K562 (cell line): ENCODE data around the gene EVA1B. TPM values are rescaled to one million over a fixed set of nuclear protein-coding genes. Genes with fewer than 3 reads are reported as not detected.

Source experiments
- ATAC-seq: fragments of 200-7000 bp; cut with Tn5 transposase; 3 replicates; pipeline ENCODE4 v1.9.1; 2020; ENCODE audit warnings: moderate library complexity
- BruUV-seq: library from RNA; stranded (reverse); fragments of 400-500 nt; replicated peaks from 2 replicates; lab custom pipeline; 2021; lab: Mats Ljungman, UMichigan
- CTCF ChIA-PET: fragments of 300-600 bp; formaldehyde crosslinking; extraction: SDS; loops from one replicate; lab custom pipeline; 2021; ENCODE audit warnings: low intra/inter-chr PET ratio; lab: Yijun Ruan, JAX
- POLR2A ChIA-PET: fragments of 300-600, 350-650 bp; sonication (Branson Sonifier 250); formaldehyde crosslinking; extraction: SDS; loops from one replicate; lab custom pipeline; 2021; ENCODE audit warnings: antibody characterized with exemption, inconsistent platforms; lab: Yijun Ruan, JAX
- DNase-seq, 4 experiments: peaks; one replicate each; pipeline versions ENCODE4 v3.0.0 to v3.0.0-alpha.2; 2011 to 2018; ENCODE audit warnings: low spot score in 3 of 4, mixed read lengths in 3 of 4; ENCODE audit errors: extremely low read depth in 1 of 4
- FAIRE-seq: peaks from 2 replicates; lab custom pipeline; 2011; peaks lifted over from hg19 to GRCh38; lab: Jason Lieb, UNC
- H2AFZ ChIP-seq: 2 replicates; pipeline ENCODE4 v1.6.0; 2011; ENCODE audit warnings: low read depth, low read length, control low read depth, inconsistent platforms
- H3K27ac ChIP-seq: fragments of 200-600 bp; 3 replicates; pipeline ENCODE4 v1.8.0; 2011; ENCODE audit warnings: low read depth, mild to moderate bottlenecking, control low read depth, inconsistent platforms, low read length, moderate library complexity, mixed read lengths; ENCODE audit errors: extremely low read depth
- H3K27me3 ChIP-seq, 2 experiments: fragments of 300-600 bp in 1 of 2; 2 replicates in 1 of 2; 3 replicates in 1 of 2; pipeline versions ENCODE4 v1.6.0 to v1.8.0; 2011; ENCODE audit warnings: inconsistent platforms in 2 of 2, low read length in 2 of 2, mild to moderate bottlenecking in 1 of 2, mixed read lengths in 1 of 2, moderate library complexity in 1 of 2; ENCODE audit not compliant: control insufficient read depth in 2 of 2, insufficient read depth in 2 of 2
- H3K36me3 ChIP-seq: fragments of 300-600 bp; 3 replicates; pipeline ENCODE4 v1.8.0; 2011; ENCODE audit warnings: mild to moderate bottlenecking, low read length, inconsistent platforms; ENCODE audit not compliant: control insufficient read depth, insufficient read depth
- H3K4me1 ChIP-seq, 2 experiments: fragments of 200-600 bp in 1 of 2; replicated peaks in 1 of 2; 2 replicates in 1 of 2; 3 replicates in 1 of 2; pipeline versions ENCODE4 v1.5.1 to v1.8.0; 2011; ENCODE audit warnings: inconsistent platforms in 2 of 2, low read length in 2 of 2, mild to moderate bottlenecking in 1 of 2, mixed read lengths in 1 of 2, moderate library complexity in 1 of 2; ENCODE audit not compliant: control insufficient read depth in 2 of 2, insufficient read depth in 2 of 2
- H3K4me2 ChIP-seq: 2 replicates; pipeline ENCODE4 v1.6.1; 2011; ENCODE audit warnings: low read length, control low read depth, inconsistent platforms, mixed read lengths; ENCODE audit not compliant: insufficient read depth
- H3K4me3 ChIP-seq: fragments of 200-600 bp; sonication (generic), shearing (Covaris generic); 2 replicates; pipeline ENCODE4 v1.5.1; 2016; ENCODE audit warnings: control low read depth, inconsistent platforms
- H3K79me2 ChIP-seq: fragments of 200-600 bp; 3 replicates; pipeline ENCODE4 v1.8.0; 2011; ENCODE audit warnings: low read length, inconsistent platforms; ENCODE audit not compliant: control insufficient read depth, insufficient read depth
- H3K9ac ChIP-seq, 2 experiments: 2 replicates each; pipeline versions ENCODE4 v1.6.0 to v1.6.1; 2011; ENCODE audit warnings: low read depth in 2 of 2, low read length in 2 of 2, control low read depth in 1 of 2, inconsistent platforms in 1 of 2, mild to moderate bottlenecking in 1 of 2, mixed read lengths in 1 of 2; ENCODE audit not compliant: insufficient read depth in 1 of 2
- H3K9me1 ChIP-seq: one replicate; pipeline ENCODE4 v1.6.0; 2011; ENCODE audit warnings: inconsistent platforms, mild to moderate bottlenecking, low read length, moderate library complexity; ENCODE audit not compliant: control insufficient read depth, insufficient read depth
- H3K9me3 ChIP-seq: replicated peaks from 2 replicates; pipeline ENCODE4 v1.5.1; 2011; ENCODE audit warnings: low read depth, low read length, inconsistent platforms; ENCODE audit not compliant: control insufficient read depth, insufficient read depth
- H4K20me1 ChIP-seq: replicated peaks from 2 replicates; pipeline ENCODE4 v1.6.1; 2011; ENCODE audit warnings: low read length, inconsistent platforms, mixed read lengths; ENCODE audit not compliant: control insufficient read depth, insufficient read depth
- BDP1 ChIP-seq: IDR thresholded peaks from 3 replicates; pipeline ENCODE4 v1.6.1; 2011; ENCODE audit not compliant: insufficient read length, insufficient read depth
- POLR2AphosphoS5 ChIP-seq: IDR thresholded peaks from 2 replicates; pipeline ENCODE4 v1.6.1; 2011; ENCODE audit warnings: mild to moderate bottlenecking, low read depth, low read length, moderate library complexity; ENCODE audit not compliant: control insufficient read depth, insufficient read depth
- SIN3A ChIP-seq, 2 experiments: fragments of 150-350 bp in 1 of 2; IDR thresholded peaks; 2 replicates each; pipeline ENCODE4 v1.6.1; 2011 to 2016; ENCODE audit warnings: borderline replicate concordance in 2 of 2, low read depth in 2 of 2, low read length in 2 of 2, mild to moderate bottlenecking in 2 of 2, moderate library complexity in 2 of 2; ENCODE audit not compliant: control insufficient read depth in 1 of 2
- ZNF12 ChIP-seq: sonication (generic); formaldehyde crosslinking; IDR thresholded peaks from 2 replicates; pipeline ENCODE4 v1.4.0; 2020; ENCODE audit warnings: mild to moderate bottlenecking, missing genetic modification reagents
- ZNF561 ChIP-seq: fragments of 450-650 bp; formaldehyde crosslinking; conservative IDR thresholded peaks from 2 replicates; pipeline ENCODE4 v1.4.0; 2020; ENCODE audit warnings: mild to moderate bottlenecking, moderate library complexity
- WGBS: fragments of 100-300 bp; shearing (Covaris generic); methylation state at CpG from one replicate; pipeline ENCODE4 v1.1.6; 2016; ENCODE audit warnings: low coverage, mixed read lengths; ENCODE audit not compliant: insufficient coverage; ENCODE audit errors: missing lambda C conversion rate; 5-methylcytosine and 5-hydroxymethylcytosine counted together
- in situ Hi-C: fragments of 300-500 bp; cut with MboI; formaldehyde crosslinking; loops from 4 replicates; pipeline ENCODE4 v1.15.0; 2018; ENCODE audit warnings: inconsistent platforms, mixed read lengths
- intact Hi-C: fragments of 100-400 bp; cut with micrococcal nuclease; formaldehyde crosslinking; loops from 2 replicates; pipeline ENCODE4 v1.14.2; 2022
- polyA plus RNA-seq, 8 experiments: library from polyadenylated mRNA; depleted of rRNA in 4 of 8; stranded (reverse) in 5 of 8; unstranded in 3 of 8; fragments of >200 nt; fragmentation: Nextera tagmentation in 2 of 8; fragmentation: Illumina TruSeq in 1 of 8; extraction: Ambion mirVana in 2 of 8; extraction: Trizol in 1 of 8; gene quantifications; 2 replicates each; pipeline versions ENCODE4 v1.2.1 to v1.2.3, GENCODE V29; 2011 to 2014; ENCODE audit warnings: inconsistent platforms in 1 of 8, missing spikeins in 1 of 8
- total RNA-seq, 7 experiments: library from RNA; depleted of rRNA in 6 of 7; stranded (reverse); fragments of >200 nt in 6 of 7; fragmentation: Illumina TruSeq in 2 of 7; extraction: Trizol in 2 of 7; gene quantifications; 2 replicates each; pipeline versions ENCODE4 v1.2.1 to v1.2.3, GENCODE V29; 2011 to 2021; ENCODE audit warnings: low replicate concordance in 1 of 7

The EVA1B gene
- total and polyA plus RNA-seq, 9 of the 15 experiments (the other 6 are each of a cell fraction or from before 2014, with no cell fraction given) = 0.08 to 65.7 (median 2.4) TPM

DNA sequence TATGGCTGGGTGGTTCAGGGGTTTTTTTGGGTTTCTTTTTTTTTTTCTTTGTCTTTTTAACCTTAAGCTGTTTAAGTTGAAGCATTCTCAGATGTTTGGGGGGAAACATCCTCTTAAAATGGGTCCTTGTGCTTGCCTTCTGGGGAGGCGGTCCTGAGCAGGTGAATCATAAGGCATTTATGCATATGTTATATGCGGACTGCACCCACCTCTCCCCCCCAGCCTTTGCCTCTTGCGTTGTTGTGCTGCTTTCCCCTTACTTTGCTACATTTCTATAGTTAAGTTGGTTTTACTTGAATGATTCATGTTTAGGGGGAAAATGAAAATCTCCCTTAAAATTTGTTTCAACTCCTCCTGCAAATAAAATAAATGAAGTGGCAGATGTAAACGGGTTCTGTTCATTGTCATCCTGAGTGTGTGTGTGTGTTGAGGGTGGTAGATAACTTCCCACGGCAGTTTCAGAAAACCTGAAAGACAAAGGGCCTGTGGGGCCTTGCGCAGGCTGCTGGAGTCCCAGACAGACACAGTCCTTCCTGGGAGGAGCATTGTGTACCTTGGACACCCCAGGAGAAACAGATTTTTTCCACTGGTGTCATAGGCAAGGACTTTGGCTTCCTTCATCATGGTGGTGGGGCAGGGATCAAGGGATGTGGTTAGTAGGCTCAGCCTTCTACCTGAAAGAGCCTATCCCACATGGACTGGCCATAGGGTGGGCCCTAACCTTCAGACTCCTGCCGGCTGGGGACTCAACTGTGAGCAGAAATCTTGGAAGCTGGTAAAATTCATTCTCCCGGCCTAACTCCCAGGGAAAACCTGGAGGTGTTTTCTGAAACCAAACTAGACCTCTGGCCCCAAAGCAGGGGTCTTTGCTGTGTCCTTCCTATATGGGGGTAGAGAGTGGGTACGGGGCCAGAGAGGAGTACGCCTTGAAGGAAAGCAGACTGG is 18.2 kb downstream of the EVA1B start:
- Histone ChIP-seq H3K9me1 (peaks cover 7% of the 10 kb centered on the region), H4K20me1 (no peaks in the 10 kb centered on the region; the same call in 1 of the 2 replicates), H3K4me1 (peaks cover 4 to 23% of the 10 kb centered on the region in 2 experiments; a peak in 3 of 5 replicates), H3K4me2 (no peak overlapping the region), H3K4me3 (no peak overlapping the region), H3K27me3 (no peaks in the 10 kb centered on the region), H3K9ac (peak overlapping the region in 1 of 2 experiments; percentile 82; a peak in 1 of 4 replicates), H3K79me2 (no peaks in the 10 kb centered on the region), H3K36me3 (peaks cover 49% of the 10 kb centered on the region), H2AFZ (no peak overlapping the region), H3K27ac (peak overlapping the region; percentile 50; the same call in 2 of the 3 replicates), H3K9me3 (no peaks in the 10 kb centered on the region)
- in situ Hi-C loops = no loop called here
- DNase-seq (no peak), ATAC-seq (no peak), FAIRE-seq (peak; percentile 48)
- TF ChIP-seq ZNF12 (CRISPR knock-in tag) (0 out of 2 replicates have a peak, but pooled peaks have one; percentile 43), BDP1 (no peak), POLR2AphosphoS5 (peak; percentile 28; the same call in 1 of the 2 replicates), SIN3A (IDR thresholded peaks at IDR 0.05; ENCODE audit: borderline replicate concordance in 2 of 2, control insufficient read depth in 1 of 2, low read depth in 2 of 2, low read length in 2 of 2) (0 out of 4 replicates have a peak, but pooled peaks of 1 of the 2 experiments have one; percentile 10), ZNF561 (CRISPR knock-in tag) (no peak)
- ChIA-PET CTCF (no interaction called here), POLR2A (interaction anchor here (0.6 to 1.5 kb wide), 6 partner anchors 9 to 83 kb away, joined by 3 to 4 read pairs (median 3); no protein-coding TSS in a partner anchor)
- WGBS = 88% methylated on average over 9 of the region's 10 CpGs
- intact Hi-C loops = no loop called here
- BruUV-seq = no TSS peak
